GM12874 (cell line): ENCODE data around the gene MED27.

Experiments
- CTCF ChIP-seq: IDR thresholded peaks from 2 replicates; pipeline ENCODE4 v1.5.1; 2011; ENCODE audit warnings: low read depth, mild to moderate bottlenecking, control low read depth, low read length, moderate library complexity; ENCODE audit not compliant: insufficient read depth

MED27 gene

GRCh38 chr9:132079391-132080091 is at the start of gene MED27:
Gene MED27 (minus strand): TSS chr9:132079867. CDS start chr9:132079844, 23 bp downstream.
- TF ChIP-seq CTCF = no peak

- no peak for TF ChIP-seq CTCF
These were observed 48.3 kb upstream of the MED27 start for GRCh38 chr9:132127888-132128534.

GRCh38 chr9:132126680-132127236 is 47.1 kb upstream of the MED27 start:
- no peak for TF ChIP-seq CTCF

- TF ChIP-seq CTCF = no peak
These were observed 46.4 kb upstream of the MED27 start for GRCh38 chr9:132125944-132126679.

- no peak for TF ChIP-seq CTCF
These were observed 45.7 kb upstream of the MED27 start for GRCh38 chr9:132125361-132125760.

GRCh38 chr9:132124800-132125199 is 45.1 kb upstream of the MED27 start:
- no peak for TF ChIP-seq CTCF

- no peak for TF ChIP-seq CTCF
These were observed 41.4 kb upstream of the MED27 start for GRCh38 chr9:132121021-132121420.
